Common myeloid progenitor, CD34-positive (primary cell): Measurements from ENCODE around the gene LAMA4.

Experiments
- CTCF ChIA-PET: fragments of 350-600 bp; sonication (Branson Sonifier 250); formaldehyde crosslinking; loops from one replicate; lab custom pipeline; 2021; ENCODE audit warnings: antibody characterized with exemption; lab: Charles Lee
- POLR2A ChIA-PET: fragments of 350-600 bp; sonication (Branson Sonifier 250); formaldehyde crosslinking; loops from one replicate; lab custom pipeline; 2021; ENCODE audit warnings: antibody characterized with exemption; lab: Charles Lee
- DNase-seq, 3 donors: peaks; one replicate each; pipeline versions ENCODE4 v3.0.0 to v3.0.0-alpha.2; 2013
- H3K27ac ChIP-seq, 2 experiments: 1 replicate in 1 of 2; 2 replicates in 1 of 2; pipeline ENCODE4 v1.7.0; 2013; ENCODE audit warnings: inconsistent platforms in 2 of 2, low read length in 2 of 2, mild to moderate bottlenecking in 2 of 2, low read depth in 1 of 2, moderate library complexity in 1 of 2; ENCODE audit not compliant: severe bottlenecking in 2 of 2, insufficient read depth in 1 of 2, poor library complexity in 1 of 2
- H3K27me3 ChIP-seq, 5 experiments: replicated peaks in 2 of 5; 1 replicate in 3 of 5; 2 replicates in 2 of 5; pipeline versions ENCODE4 v1.6.1 to v1.7.0; 2013; ENCODE audit warnings: low read length in 4 of 5, mild to moderate bottlenecking in 2 of 5, moderate library complexity in 2 of 5, inconsistent platforms in 1 of 5; ENCODE audit not compliant: insufficient read depth in 5 of 5, control insufficient read depth in 4 of 5
- H3K36me3 ChIP-seq, 4 experiments: 1 replicate in 2 of 4; 2 replicates in 2 of 4; pipeline versions ENCODE4 v1.6.1 to v1.7.0; 2013; ENCODE audit warnings: low read length in 3 of 4, control low read depth in 1 of 4, mild to moderate bottlenecking in 1 of 4; ENCODE audit not compliant: control insufficient read depth in 4 of 4, insufficient read depth in 4 of 4
- H3K4me1 ChIP-seq, 4 experiments: 1 replicate in 3 of 4; 2 replicates in 1 of 4; pipeline versions ENCODE4 v1.6.1 to v1.7.1; 2013; ENCODE audit warnings: low read length in 3 of 4, mild to moderate bottlenecking in 3 of 4, control low read depth in 1 of 4, inconsistent platforms in 1 of 4, moderate library complexity in 1 of 4; ENCODE audit not compliant: control insufficient read depth in 4 of 4, insufficient read depth in 4 of 4; ENCODE audit errors: control extremely low read depth in 1 of 4
- H3K4me3 ChIP-seq, 7 experiments: 1 replicate in 4 of 7; 2 replicates in 3 of 7; pipeline versions ENCODE4 v1.5.1 to v1.7.0; 2013; ENCODE audit warnings: mild to moderate bottlenecking in 7 of 7, low read length in 6 of 7, moderate library complexity in 6 of 7, inconsistent platforms in 2 of 7, low read depth in 2 of 7, control low read depth in 1 of 7; ENCODE audit not compliant: insufficient read depth in 4 of 7, control insufficient read depth in 1 of 7; ENCODE audit errors: extremely low read depth in 1 of 7
- H3K9me3 ChIP-seq, 5 experiments: 1 replicate in 4 of 5; 2 replicates in 1 of 5; pipeline versions ENCODE4 v1.6.1 to v1.7.1; 2013; ENCODE audit warnings: low read length in 4 of 5, mild to moderate bottlenecking in 2 of 5, inconsistent platforms in 1 of 5, low read depth in 1 of 5, moderate library complexity in 1 of 5; ENCODE audit not compliant: control insufficient read depth in 4 of 5, insufficient read depth in 2 of 5; ENCODE audit errors: control extremely low read depth in 1 of 5
- WGBS: methylation state at CpG from one replicate; pipeline ENCODE4 v1.1.5; 2013; ENCODE audit not compliant: insufficient coverage; 5-methylcytosine and 5-hydroxymethylcytosine counted together

The LAMA4 gene

DNA sequence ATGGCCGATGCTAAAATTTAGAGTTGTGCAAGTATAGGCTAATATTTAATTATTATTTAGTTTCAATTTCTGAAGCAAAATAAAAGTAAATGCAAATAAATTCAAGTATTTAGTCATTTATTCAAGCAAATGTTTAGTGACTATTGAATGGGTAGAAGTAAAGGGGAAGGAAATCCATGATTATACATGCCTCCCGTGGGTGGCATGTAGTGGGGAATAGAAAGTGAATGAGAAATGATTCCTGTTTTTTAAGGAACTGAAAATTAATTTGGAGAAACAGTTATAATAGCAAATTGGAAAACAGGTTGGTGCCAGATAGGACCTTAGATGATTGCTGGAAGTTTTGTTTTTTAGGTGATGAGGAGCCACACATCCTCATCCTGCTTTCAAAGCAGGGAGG lies 131.6 kb downstream of the LAMA4 start:
- CTCF ChIA-PET = interaction anchor here (2.4 kb wide), 1 partner anchor 15 kb away, joined by 5 read pairs; no protein-coding TSS in a partner anchor

DNA sequence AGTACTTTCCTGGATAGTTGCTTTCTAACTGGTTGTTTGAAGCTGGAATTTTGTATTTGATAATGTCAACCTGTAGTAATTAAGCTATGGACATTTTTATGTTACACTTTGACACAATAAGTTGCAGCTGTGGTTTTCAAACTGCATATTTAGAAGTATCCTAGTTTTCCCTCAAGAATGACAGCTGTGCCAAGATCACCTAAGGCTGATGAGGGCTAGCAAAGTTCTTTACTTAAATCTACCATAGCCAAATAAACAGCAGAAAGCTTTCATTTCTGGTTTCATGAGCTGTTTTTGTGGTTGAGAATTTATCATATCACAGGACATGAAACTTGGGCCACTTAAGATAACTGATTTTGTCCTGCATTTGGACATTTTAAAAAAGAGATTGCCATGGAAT lies 136.3 kb downstream of the LAMA4 start:
- CTCF ChIA-PET = interaction anchor here (0.8 kb wide), 1 partner anchor 33 kb away, joined by 3 read pairs; no protein-coding TSS in a partner anchor
- H3K4me1 ChIP-seq = peaks cover 2 to 11% (median 8%) of the 10 kb centered on the region in 4 experiments
- H3K27me3 ChIP-seq = no peaks in the 10 kb centered on the region
- POLR2A ChIA-PET = interaction anchor here (0.7 to 0.9 kb wide), 2 partner anchors 10 to 67 kb away, joined by 3 read pairs; no protein-coding TSS in a partner anchor
- no peak overlapping the region for H3K27ac ChIP-seq
- DNase-seq = no peak
- no peaks in the 10 kb centered on the region for H3K9me3 ChIP-seq
- no peak overlapping the region for H3K4me3 ChIP-seq
- no peaks in the 10 kb centered on the region for H3K36me3 ChIP-seq

More for the DNA sequence above, 131.6 kb downstream of the LAMA4 start:
- DNase-seq = peak in 1 of 3 donors; percentile 2
- POLR2A ChIA-PET = no interaction called here
- Histone ChIP-seq H3K36me3 (no peaks in the 10 kb centered on the region), H3K27ac (no peak overlapping the region), H3K9me3 (no peaks in the 10 kb centered on the region), H3K4me3 (no peak overlapping the region), H3K4me1 (peaks cover 0 to 4% (median 1%) of the 10 kb centered on the region in 4 experiments), H3K27me3 (no peaks in the 10 kb centered on the region)
- 0% methylated on average over 1 of the region's 2 CpGs for WGBS

DNA sequence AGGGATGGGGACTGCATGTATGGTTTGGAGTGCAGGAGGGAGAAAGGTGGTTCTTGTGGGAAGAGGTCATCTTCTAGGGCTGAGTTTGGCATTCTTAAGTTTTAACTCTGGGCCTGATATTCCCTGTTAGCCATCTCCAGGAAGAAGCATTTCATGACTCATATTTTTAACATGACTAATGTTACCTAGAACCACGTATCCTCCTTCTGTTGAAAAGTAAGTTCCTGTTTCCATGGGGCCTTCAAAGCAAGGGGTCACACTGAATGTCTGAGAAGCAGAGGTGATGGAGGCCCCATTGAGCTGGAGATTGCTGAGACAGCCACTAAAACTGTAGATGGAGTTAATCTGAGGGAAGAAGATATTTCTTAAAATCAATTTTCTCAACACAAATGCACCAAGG lies 136.8 kb downstream of the LAMA4 start:
- Histone ChIP-seq H3K36me3 (no peaks in the 10 kb centered on the region), H3K9me3 (no peaks in the 10 kb centered on the region), H3K4me3 (no peak overlapping the region), H3K27me3 (no peaks in the 10 kb centered on the region), H3K4me1 (peaks cover 2 to 11% (median 8%) of the 10 kb centered on the region in 4 experiments), H3K27ac (no peak overlapping the region)
- CTCF ChIA-PET = interaction anchor here (0.8 kb wide), 1 partner anchor 33 kb away, joined by 3 read pairs; no protein-coding TSS in a partner anchor
- DNase-seq = peak; percentile 10 to 34 (median 25)
- 40% methylated on average over 1 of the region's 1 CpG for WGBS
- POLR2A ChIA-PET = interaction anchor here (0.7 to 0.9 kb wide), 2 partner anchors 10 to 67 kb away, joined by 3 read pairs; no protein-coding TSS in a partner anchor

DNA sequence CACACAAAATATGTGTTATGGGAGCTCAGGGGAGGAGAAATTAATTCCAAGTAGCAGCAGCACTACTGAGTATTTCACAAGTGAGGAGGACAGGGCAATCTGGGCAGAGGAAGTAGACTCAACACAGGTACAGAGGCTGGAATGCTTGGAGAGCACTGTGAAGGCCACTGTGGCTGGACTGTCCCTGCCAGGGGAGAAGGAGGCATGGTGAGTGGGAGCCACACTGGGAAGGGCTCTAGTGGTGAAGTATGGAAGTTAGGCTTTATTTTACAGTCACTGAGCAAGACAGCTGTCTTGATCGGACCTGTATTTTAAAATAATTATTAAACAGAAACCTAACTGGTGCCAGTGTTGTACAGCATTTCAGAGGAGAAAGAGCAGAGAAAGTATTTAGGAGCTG lies 138.1 kb downstream of the LAMA4 start:
- no peaks in the 10 kb centered on the region for H3K27me3 ChIP-seq
- H3K36me3 ChIP-seq = no peaks in the 10 kb centered on the region
- no peak overlapping the region for H3K27ac ChIP-seq
- no CpG with 5 or more reads among the region's 1 CpG for WGBS
- DNase-seq = no peak
- ChIA-PET POLR2A (no interaction called here), CTCF (no interaction called here)
- peaks cover 2 to 11% (median 8%) of the 10 kb centered on the region in 4 experiments for H3K4me1 ChIP-seq
- no peak overlapping the region for H3K4me3 ChIP-seq
- no peaks in the 10 kb centered on the region for H3K9me3 ChIP-seq

DNA sequence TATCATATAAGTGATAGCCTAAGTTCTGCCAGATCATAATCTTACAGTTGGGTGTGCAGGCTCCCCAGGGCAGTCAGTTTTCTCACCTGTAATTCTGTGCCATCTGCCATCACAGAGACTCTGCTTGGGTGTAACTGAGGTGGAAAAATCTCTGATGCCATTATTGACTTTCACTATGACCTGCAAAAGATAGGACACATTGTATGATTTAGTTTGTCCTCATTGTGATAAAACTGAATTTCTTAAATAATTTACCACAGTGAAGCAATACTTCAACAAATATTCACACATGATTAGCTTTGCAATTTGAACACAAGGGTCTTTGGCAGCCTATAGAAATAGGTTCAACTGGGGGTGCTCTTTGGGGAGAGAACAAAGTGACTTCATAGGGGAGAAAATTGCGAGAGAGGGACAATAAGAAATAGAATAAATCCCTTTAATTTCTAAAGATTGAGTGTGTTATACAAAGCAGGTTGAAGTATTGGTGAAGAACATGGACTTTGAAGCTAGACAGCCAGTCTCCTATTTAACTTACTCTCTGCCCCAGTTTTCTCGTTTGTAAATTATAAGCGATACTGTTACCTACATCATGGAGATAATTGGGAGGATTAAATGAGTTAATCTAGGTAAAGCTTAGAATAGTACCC lies 139.7 kb downstream of the LAMA4 start:
- POLR2A ChIA-PET = no interaction called here
- CTCF ChIA-PET = no interaction called here
- Histone ChIP-seq H3K36me3 (no peaks in the 10 kb centered on the region), H3K27me3 (no peaks in the 10 kb centered on the region), H3K27ac (no peak overlapping the region), H3K4me3 (no peak overlapping the region), H3K4me1 (peaks cover 2 to 11% (median 8%) of the 10 kb centered on the region in 4 experiments), H3K9me3 (no peaks in the 10 kb centered on the region)
- no CpG with 5 or more reads among the region's 3 CpGs for WGBS
- DNase-seq = no peak

DNA sequence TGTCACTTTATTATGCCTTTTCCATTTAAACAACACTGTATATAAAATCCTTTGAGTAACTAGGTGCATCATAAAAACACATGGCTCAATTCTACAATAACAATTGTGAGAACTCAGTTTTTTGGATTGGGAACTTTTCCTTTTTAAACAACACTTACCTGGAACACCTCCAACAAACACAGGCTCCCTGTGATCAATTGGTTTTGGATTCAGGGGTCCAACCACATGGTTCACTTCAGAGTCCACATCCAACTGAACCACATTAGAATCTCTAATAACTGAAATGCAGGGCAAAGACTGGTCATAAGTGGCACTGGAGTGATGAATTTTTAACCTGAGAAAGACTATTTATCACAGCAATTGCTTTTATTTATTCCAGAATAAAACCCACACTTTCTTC lies 140.4 kb downstream of the LAMA4 start:
- H3K36me3 ChIP-seq = no peaks in the 10 kb centered on the region
- no peak overlapping the region for H3K27ac ChIP-seq
- POLR2A ChIA-PET = no interaction called here
- DNase-seq = no peak
- no peaks in the 10 kb centered on the region for H3K9me3 ChIP-seq
- H3K27me3 ChIP-seq = no peaks in the 10 kb centered on the region
- CTCF ChIA-PET = interaction anchor here (1.2 kb wide), 1 partner anchor 17 kb away, joined by 3 read pairs; no protein-coding TSS in a partner anchor
- peaks cover 2 to 11% (median 8%) of the 10 kb centered on the region in 4 experiments for H3K4me1 ChIP-seq
- H3K4me3 ChIP-seq = no peak overlapping the region

DNA sequence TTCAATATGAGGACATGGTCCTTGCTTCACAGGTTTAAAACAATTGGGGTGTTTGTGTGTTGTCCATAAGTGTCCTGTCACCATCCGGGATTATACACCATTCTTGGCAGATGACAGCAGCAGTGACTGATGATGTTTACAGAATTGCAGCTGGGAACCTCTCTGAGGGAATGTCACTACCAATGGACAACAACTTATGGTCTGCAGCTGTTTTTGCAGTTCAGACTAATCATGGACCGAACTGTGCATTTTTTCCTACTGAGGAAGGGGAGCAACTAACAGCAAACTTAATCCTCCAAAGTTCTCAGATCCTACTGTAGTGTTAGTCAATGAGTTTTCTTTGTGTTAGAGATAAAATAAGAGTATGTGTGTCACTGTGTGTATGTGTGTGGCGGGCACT lies 140.9 kb downstream of the LAMA4 start:
- no peak for DNase-seq
- Histone ChIP-seq H3K9me3 (no peaks in the 10 kb centered on the region), H3K36me3 (no peaks in the 10 kb centered on the region), H3K27ac (no peak overlapping the region), H3K4me1 (peaks cover 2 to 11% (median 8%) of the 10 kb centered on the region in 4 experiments), H3K27me3 (no peaks in the 10 kb centered on the region), H3K4me3 (no peak overlapping the region)
- POLR2A ChIA-PET = no interaction called here
- CTCF ChIA-PET = interaction anchor here (1.2 kb wide), 1 partner anchor 18 kb away, joined by 3 read pairs; no protein-coding TSS in a partner anchor
- WGBS = 94% methylated on average over 2 of the region's 3 CpGs
